DND-41 (cell line): ENCODE data around the gene ARF1.

Experiments used
- ATAC-seq: fragments of 200-7000 bp; cut with Tn5 transposase; 3 replicates; pipeline ENCODE4 v1.9.1; 2021; ENCODE audit warnings: low read depth; ENCODE audit not compliant: insufficient read depth
- DNase-seq: peaks from one replicate; pipeline ENCODE4 v3.0.0-alpha.2; 2020
- H2AFZ ChIP-seq: 2 replicates; pipeline ENCODE4 v1.6.0; 2012; ENCODE audit warnings: low read depth, low read length
- H3K27ac ChIP-seq: 2 replicates; pipeline ENCODE4 v1.5.1; 2012; ENCODE audit warnings: low read length, inconsistent platforms
- H3K27me3 ChIP-seq: fragments of 200-600 bp; sonication (generic); 2 replicates; pipeline ENCODE4 v1.6.0; 2012; ENCODE audit warnings: low read length, mild to moderate bottlenecking, inconsistent platforms; ENCODE audit not compliant: insufficient read depth, poor library complexity
- H3K36me3 ChIP-seq: 2 replicates; pipeline ENCODE4 v1.5.1; 2012; ENCODE audit warnings: low read length, inconsistent platforms; ENCODE audit not compliant: insufficient read depth
- H3K4me1 ChIP-seq: 2 replicates; pipeline ENCODE4 v1.5.1; 2012; ENCODE audit warnings: mild to moderate bottlenecking, low read length; ENCODE audit not compliant: insufficient read depth
- H3K4me2 ChIP-seq: 2 replicates; pipeline ENCODE4 v1.6.0; 2012; ENCODE audit warnings: mild to moderate bottlenecking, moderate library complexity, low read length, inconsistent platforms; ENCODE audit not compliant: insufficient read depth
- H3K4me3 ChIP-seq, 2 experiments: fragments of 200-600 bp in 1 of 2; shearing (Covaris generic) in 1 of 2; 2 replicates each; pipeline ENCODE4 v1.5.1; 2012 to 2016; ENCODE audit warnings: inconsistent platforms in 2 of 2, low read length in 2 of 2, mild to moderate bottlenecking in 2 of 2, low read depth in 1 of 2, moderate library complexity in 1 of 2
- H3K79me2 ChIP-seq: 2 replicates; pipeline ENCODE4 v1.6.0; 2012; ENCODE audit warnings: low read length, inconsistent platforms; ENCODE audit not compliant: insufficient read depth
- H3K9ac ChIP-seq: 2 replicates; pipeline ENCODE4 v1.6.0; 2012; ENCODE audit warnings: low read depth, mild to moderate bottlenecking, inconsistent platforms, low read length, moderate library complexity
- H3K9me3 ChIP-seq: 2 replicates; pipeline ENCODE4 v1.5.1; 2012; ENCODE audit warnings: low read length, moderate library complexity, mild to moderate bottlenecking, inconsistent platforms; ENCODE audit not compliant: insufficient read depth, severe bottlenecking
- H4K20me1 ChIP-seq: 2 replicates; pipeline ENCODE4 v1.6.0; 2012; ENCODE audit warnings: low read length; ENCODE audit not compliant: insufficient read depth
- CTCF ChIP-seq: IDR thresholded peaks from 2 replicates; pipeline ENCODE4 v1.5.1; 2012; ENCODE audit warnings: borderline replicate concordance, low read length, moderate library complexity, mild to moderate bottlenecking; ENCODE audit not compliant: poor library complexity, severe bottlenecking; ENCODE audit errors: extremely low read depth
- EZH2 ChIP-seq: IDR thresholded peaks from 3 replicates; pipeline ENCODE4 v1.6.1; 2012; ENCODE audit warnings: borderline replicate concordance, low read depth, mild to moderate bottlenecking, moderate library complexity, low read length, inconsistent platforms; ENCODE audit not compliant: severe bottlenecking

The ARF1 gene

GRCh38 chr1:228059634-228060457, 22.7 kb upstream of the ARF1 start:
- Histone ChIP-seq H3K4me2 (no peak overlapping the region), H3K27ac (no peak overlapping the region), H3K27me3 (peaks cover 3% of the 10 kb centered on the region), H3K4me1 (no peaks in the 10 kb centered on the region), H3K9ac (no peak overlapping the region), H4K20me1 (no peaks in the 10 kb centered on the region), H3K36me3 (no peaks in the 10 kb centered on the region), H3K79me2 (no peaks in the 10 kb centered on the region), H3K9me3 (no peaks in the 10 kb centered on the region), H3K4me3 (no peak overlapping the region), H2AFZ (no peak overlapping the region)
- ATAC-seq (peak; percentile 23; the same call in 1 of the 3 replicates), DNase-seq (no peak)
- TF ChIP-seq EZH2 (no peak), CTCF (no peak)

- Histone ChIP-seq H3K79me2 (no peaks in the 10 kb centered on the region), H2AFZ (no peak overlapping the region), H4K20me1 (no peaks in the 10 kb centered on the region; the same call in 1 of the 2 replicates), H3K27ac (no peak overlapping the region), H3K9ac (no peak overlapping the region), H3K9me3 (no peaks in the 10 kb centered on the region), H3K27me3 (peaks cover 3% of the 10 kb centered on the region), H3K4me3 (no peak overlapping the region), H3K4me1 (no peaks in the 10 kb centered on the region), H3K4me2 (no peak overlapping the region), H3K36me3 (no peaks in the 10 kb centered on the region)
- no peak for TF ChIP-seq CTCF
- TF ChIP-seq EZH2 = no peak
- DNase-seq (no peak), ATAC-seq (no peak)
These were observed 21.9 kb upstream of the ARF1 start for GRCh38 chr1:228060458-228061190.

- H3K27ac ChIP-seq = no peak overlapping the region
- H4K20me1 ChIP-seq = no peaks in the 10 kb centered on the region; the same call in 1 of the 2 replicates
- no peak overlapping the region for H3K4me2 ChIP-seq
- H3K9me3 ChIP-seq = no peaks in the 10 kb centered on the region
- peaks cover 1% of the 10 kb centered on the region for H3K27me3 ChIP-seq
- no peaks in the 10 kb centered on the region for H3K79me2 ChIP-seq
- no peaks in the 10 kb centered on the region for H3K4me1 ChIP-seq
- DNase-seq = no peak
- ATAC-seq = no peak
- TF ChIP-seq CTCF (no peak), EZH2 (no peak)
- no peaks in the 10 kb centered on the region for H3K36me3 ChIP-seq
- H3K4me3 ChIP-seq = no peak overlapping the region
- no peak overlapping the region for H2AFZ ChIP-seq
- H3K9ac ChIP-seq = no peak overlapping the region
These were observed 21.0 kb upstream of the ARF1 start for GRCh38 chr1:228061411-228062084.
